GM12878 (cell line): Measurements from ENCODE around the gene EVA1A.

Source experiments
- BMI1 ChIP-seq: fragments of 450-650 bp; IDR thresholded peaks from 2 replicates; pipeline ENCODE4 v1.6.1; 2016; ENCODE audit warnings: mild to moderate bottlenecking, moderate library complexity, borderline replicate concordance
- MYC ChIP-seq: IDR thresholded peaks from 2 replicates; pipeline ENCODE4 v1.6.1; 2011; ENCODE audit warnings: mild to moderate bottlenecking, low read length, moderate library complexity, inconsistent platforms; ENCODE audit not compliant: insufficient read depth, insufficient replicate concordance, insufficient read length, severe bottlenecking
- SMC3 ChIP-seq: IDR thresholded peaks from 2 replicates; pipeline ENCODE4 v1.6.1; 2011; ENCODE audit warnings: low read length, improper control_type of control experiment, borderline replicate concordance
- TF ChIP-seq, protein P1 (sequence below), 3 experiments: IDR thresholded peaks in 2 of 3; conservative IDR thresholded peaks in 1 of 3; 2 replicates each; pipeline ENCODE4 v1.5.1; 2011; ENCODE audit warnings: low read depth in 3 of 3, low read length in 3 of 3, mild to moderate bottlenecking in 3 of 3, control low read depth in 2 of 3, moderate library complexity in 2 of 3, inconsistent platforms in 1 of 3, mixed read lengths in 1 of 3; ENCODE audit not compliant: control insufficient read depth in 2 of 3, insufficient read depth in 1 of 3; ENCODE audit errors: extremely low read depth in 1 of 3
- TF ChIP-seq, protein P2 (sequence below): IDR thresholded peaks from 2 replicates; pipeline ENCODE4 v1.6.1; 2012; ENCODE audit warnings: low read depth, low read length, improper control_type of control experiment

DNA sequence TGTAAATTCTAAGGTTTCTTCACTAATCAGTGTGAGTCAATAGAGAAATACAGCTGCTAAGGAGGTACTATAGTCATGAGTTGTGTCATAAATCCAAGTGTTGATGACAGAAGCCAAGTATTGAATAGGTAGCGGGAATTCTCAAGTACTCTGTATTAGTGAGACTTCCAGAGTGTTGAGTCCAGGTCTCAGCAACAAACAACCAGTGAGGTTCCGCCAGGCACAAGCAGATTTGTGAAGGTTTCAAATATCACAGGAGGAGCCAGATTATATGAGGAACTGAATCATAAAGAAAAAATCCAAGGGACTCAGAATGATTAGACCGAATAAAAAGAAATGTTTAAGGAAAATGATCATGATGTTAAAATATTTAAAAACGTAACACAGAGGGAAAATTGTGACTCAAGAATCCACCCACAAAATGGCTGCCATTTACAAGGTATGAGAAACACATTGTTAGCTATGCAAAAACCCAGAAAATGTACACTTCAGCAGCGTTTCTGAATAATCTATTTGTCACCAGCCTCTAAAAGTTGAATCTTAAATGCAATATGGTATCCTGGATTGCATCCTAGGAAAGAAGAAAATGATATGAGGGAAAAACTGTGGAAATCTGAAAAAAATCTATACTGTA lies 27.3 kb upstream of the EVA1A start:
- TF ChIP-seq MYC (no peak), SMC3 (no peak), BMI1 (no peak)
- TF ChIP-seq, protein P1, sequence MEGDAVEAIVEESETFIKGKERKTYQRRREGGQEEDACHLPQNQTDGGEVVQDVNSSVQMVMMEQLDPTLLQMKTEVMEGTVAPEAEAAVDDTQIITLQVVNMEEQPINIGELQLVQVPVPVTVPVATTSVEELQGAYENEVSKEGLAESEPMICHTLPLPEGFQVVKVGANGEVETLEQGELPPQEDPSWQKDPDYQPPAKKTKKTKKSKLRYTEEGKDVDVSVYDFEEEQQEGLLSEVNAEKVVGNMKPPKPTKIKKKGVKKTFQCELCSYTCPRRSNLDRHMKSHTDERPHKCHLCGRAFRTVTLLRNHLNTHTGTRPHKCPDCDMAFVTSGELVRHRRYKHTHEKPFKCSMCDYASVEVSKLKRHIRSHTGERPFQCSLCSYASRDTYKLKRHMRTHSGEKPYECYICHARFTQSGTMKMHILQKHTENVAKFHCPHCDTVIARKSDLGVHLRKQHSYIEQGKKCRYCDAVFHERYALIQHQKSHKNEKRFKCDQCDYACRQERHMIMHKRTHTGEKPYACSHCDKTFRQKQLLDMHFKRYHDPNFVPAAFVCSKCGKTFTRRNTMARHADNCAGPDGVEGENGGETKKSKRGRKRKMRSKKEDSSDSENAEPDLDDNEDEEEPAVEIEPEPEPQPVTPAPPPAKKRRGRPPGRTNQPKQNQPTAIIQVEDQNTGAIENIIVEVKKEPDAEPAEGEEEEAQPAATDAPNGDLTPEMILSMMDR (IDR thresholded peaks at IDR 0.05 in 2 of 3, conservative IDR thresholded peaks at IDR 0.05 in 1 of 3; ENCODE audit: control insufficient read depth in 2 of 3, extremely low read depth in 1 of 3, insufficient read depth in 1 of 3, low read depth in 3 of 3, low read length in 3 of 3) = no peak
- TF ChIP-seq, protein P2, sequence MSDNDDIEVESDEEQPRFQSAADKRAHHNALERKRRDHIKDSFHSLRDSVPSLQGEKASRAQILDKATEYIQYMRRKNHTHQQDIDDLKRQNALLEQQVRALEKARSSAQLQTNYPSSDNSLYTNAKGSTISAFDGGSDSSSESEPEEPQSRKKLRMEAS = no peak
